ENCODE measurements around the gene EFCAB6.

DNA sequence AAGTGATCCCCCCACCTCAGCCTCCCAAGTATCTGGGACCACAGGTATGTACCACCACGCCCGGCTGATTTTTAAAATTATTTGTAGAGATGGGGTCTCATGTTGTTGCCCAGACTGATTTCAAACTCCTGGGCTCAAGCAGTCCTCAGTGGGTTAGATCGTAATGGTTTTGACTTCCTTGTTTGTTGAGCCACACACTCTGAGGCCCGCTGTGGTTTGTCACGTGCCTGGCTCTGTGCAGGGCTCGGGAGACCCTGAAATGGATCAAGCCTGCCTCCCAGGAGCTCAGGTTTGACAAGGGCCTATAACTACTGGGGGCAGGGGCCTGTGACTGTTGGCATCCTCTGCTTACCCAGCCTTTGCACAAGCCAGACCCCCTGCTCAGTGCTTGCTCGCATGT lies 332.1 kb downstream of the EFCAB6 start:
- TF ChIP-seq, protein P1, sequence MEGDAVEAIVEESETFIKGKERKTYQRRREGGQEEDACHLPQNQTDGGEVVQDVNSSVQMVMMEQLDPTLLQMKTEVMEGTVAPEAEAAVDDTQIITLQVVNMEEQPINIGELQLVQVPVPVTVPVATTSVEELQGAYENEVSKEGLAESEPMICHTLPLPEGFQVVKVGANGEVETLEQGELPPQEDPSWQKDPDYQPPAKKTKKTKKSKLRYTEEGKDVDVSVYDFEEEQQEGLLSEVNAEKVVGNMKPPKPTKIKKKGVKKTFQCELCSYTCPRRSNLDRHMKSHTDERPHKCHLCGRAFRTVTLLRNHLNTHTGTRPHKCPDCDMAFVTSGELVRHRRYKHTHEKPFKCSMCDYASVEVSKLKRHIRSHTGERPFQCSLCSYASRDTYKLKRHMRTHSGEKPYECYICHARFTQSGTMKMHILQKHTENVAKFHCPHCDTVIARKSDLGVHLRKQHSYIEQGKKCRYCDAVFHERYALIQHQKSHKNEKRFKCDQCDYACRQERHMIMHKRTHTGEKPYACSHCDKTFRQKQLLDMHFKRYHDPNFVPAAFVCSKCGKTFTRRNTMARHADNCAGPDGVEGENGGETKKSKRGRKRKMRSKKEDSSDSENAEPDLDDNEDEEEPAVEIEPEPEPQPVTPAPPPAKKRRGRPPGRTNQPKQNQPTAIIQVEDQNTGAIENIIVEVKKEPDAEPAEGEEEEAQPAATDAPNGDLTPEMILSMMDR (IDR thresholded peaks at IDR 0.05; ENCODE audit: borderline replicate concordance, extremely low read depth, low read length, poor library complexity, severe bottlenecking): no peak
- no peak for TF ChIP-seq EZH2 (IDR thresholded peaks at IDR 0.05; ENCODE audit: borderline replicate concordance, low read depth, low read length, severe bottlenecking)
